Ishikawa (cell line): Measurements from ENCODE around the gene CARD16.

Source experiments
- EP300 ChIP-seq: IDR thresholded peaks from 2 replicates; pipeline ENCODE4 v1.6.1; 2012; ENCODE audit warnings: borderline replicate concordance
- MAX ChIP-seq: IDR thresholded peaks from 2 replicates; pipeline ENCODE4 v1.6.1; 2012
- RAD21 ChIP-seq: IDR thresholded peaks from 2 replicates; pipeline ENCODE4 v1.6.1; 2012; ENCODE audit warnings: low read depth
- USF1 ChIP-seq: IDR thresholded peaks from 2 replicates; pipeline ENCODE4 v1.6.1; 2012

- TF ChIP-seq EP300 (no peak), USF1 (no peak), MAX (no peak), RAD21 (no peak)
Observed at GRCh38 chr11:105005451-105005845, 39.7 kb downstream of the CARD16 start.
